Cardiac muscle cell (in vitro differentiated cells and primary cell): ENCODE measurements around the gene PSMA5. TPM values are rescaled to one million over a fixed set of nuclear protein-coding genes. Genes with fewer than 3 reads are reported as not detected.

Experiments used
- DNase-seq, 2 donors: peaks; one replicate each; pipeline versions ENCODE4 v3.0.0 to v3.0.0-alpha.2; 2010 to 2017; ENCODE audit warnings: low read depth in 1 of 2, low spot score in 1 of 2
- H3K27ac ChIP-seq: fragments of 200-600 bp; sonication (generic); 2 replicates; pipeline ENCODE4 v1.5.1; 2016
- H3K27me3 ChIP-seq: fragments of 200-600 bp; sonication (generic); 2 replicates; pipeline ENCODE4 v1.6.0; 2016; ENCODE audit warnings: control low read depth
- H3K36me3 ChIP-seq: fragments of 200-600 bp; sonication (generic); 2 replicates; pipeline ENCODE4 v1.5.1; 2016; ENCODE audit warnings: control low read depth
- H3K4me1 ChIP-seq: fragments of 200-600 bp; sonication (generic); 2 replicates; pipeline ENCODE4 v1.8.1; 2017; ENCODE audit warnings: low read depth, mild to moderate bottlenecking, mixed run types
- H3K4me3 ChIP-seq: fragments of 200-600 bp; sonication (generic); 2 replicates; pipeline ENCODE4 v1.5.1; 2016; ENCODE audit warnings: mild to moderate bottlenecking
- H3K9me3 ChIP-seq: fragments of 200-600 bp; sonication (generic); 2 replicates; pipeline ENCODE4 v1.5.1; 2017; ENCODE audit warnings: low read depth, mild to moderate bottlenecking, control low read depth
- polyA plus RNA-seq: library from polyadenylated mRNA; unstranded; fragments of >200 nt; fragmentation: Nextera tagmentation; extraction: Ambion mirVana; gene quantifications from 2 replicates; pipeline ENCODE4 v1.2.1, GENCODE V29; 2016
- total RNA-seq: library from RNA; depleted of rRNA; stranded (reverse); fragments of >200 nt; gene quantifications from 2 replicates; pipeline ENCODE4 v1.2.3, GENCODE V29; 2016
- TF ChIP-seq, protein P1 (sequence below): IDR thresholded peaks from 2 replicates; pipeline ENCODE4 v1.5.1; 2012; ENCODE audit warnings: low read depth, mild to moderate bottlenecking, low read length

PSMA5 gene
- total and polyA plus RNA-seq, 2 experiments from 2014 or later, result 24.8 to 103 TPM

DNA sequence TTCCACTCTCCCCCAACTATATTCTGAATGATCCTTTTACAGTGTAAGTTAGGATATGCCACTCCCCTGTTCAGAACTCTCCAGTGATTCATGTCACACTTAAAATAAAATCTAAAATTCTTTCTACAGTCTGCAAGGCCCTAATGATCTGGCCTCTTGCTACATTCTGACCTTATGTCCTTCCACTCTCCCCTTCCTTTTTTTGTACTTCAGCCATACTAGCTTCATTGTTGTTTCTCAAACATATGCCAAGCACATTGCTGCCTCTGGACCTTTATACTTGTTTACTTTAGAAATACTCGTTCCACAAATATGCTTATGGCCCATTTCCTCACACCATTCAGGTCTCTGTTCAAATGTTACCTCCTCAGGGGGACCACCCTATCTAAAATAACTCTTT is 14.8 kb upstream of the PSMA5 start:
- H3K4me1 ChIP-seq, result no peaks in the 10 kb centered on the region
- H3K36me3 ChIP-seq, result no peaks in the 10 kb centered on the region
- no peak for DNase-seq
- H3K27me3 ChIP-seq, result no peaks in the 10 kb centered on the region
- no peak overlapping the region for H3K27ac ChIP-seq
- H3K4me3 ChIP-seq, result no peak overlapping the region
- H3K9me3 ChIP-seq, result no peaks in the 10 kb centered on the region
- TF ChIP-seq, protein P1, sequence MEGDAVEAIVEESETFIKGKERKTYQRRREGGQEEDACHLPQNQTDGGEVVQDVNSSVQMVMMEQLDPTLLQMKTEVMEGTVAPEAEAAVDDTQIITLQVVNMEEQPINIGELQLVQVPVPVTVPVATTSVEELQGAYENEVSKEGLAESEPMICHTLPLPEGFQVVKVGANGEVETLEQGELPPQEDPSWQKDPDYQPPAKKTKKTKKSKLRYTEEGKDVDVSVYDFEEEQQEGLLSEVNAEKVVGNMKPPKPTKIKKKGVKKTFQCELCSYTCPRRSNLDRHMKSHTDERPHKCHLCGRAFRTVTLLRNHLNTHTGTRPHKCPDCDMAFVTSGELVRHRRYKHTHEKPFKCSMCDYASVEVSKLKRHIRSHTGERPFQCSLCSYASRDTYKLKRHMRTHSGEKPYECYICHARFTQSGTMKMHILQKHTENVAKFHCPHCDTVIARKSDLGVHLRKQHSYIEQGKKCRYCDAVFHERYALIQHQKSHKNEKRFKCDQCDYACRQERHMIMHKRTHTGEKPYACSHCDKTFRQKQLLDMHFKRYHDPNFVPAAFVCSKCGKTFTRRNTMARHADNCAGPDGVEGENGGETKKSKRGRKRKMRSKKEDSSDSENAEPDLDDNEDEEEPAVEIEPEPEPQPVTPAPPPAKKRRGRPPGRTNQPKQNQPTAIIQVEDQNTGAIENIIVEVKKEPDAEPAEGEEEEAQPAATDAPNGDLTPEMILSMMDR, result no peak

DNA sequence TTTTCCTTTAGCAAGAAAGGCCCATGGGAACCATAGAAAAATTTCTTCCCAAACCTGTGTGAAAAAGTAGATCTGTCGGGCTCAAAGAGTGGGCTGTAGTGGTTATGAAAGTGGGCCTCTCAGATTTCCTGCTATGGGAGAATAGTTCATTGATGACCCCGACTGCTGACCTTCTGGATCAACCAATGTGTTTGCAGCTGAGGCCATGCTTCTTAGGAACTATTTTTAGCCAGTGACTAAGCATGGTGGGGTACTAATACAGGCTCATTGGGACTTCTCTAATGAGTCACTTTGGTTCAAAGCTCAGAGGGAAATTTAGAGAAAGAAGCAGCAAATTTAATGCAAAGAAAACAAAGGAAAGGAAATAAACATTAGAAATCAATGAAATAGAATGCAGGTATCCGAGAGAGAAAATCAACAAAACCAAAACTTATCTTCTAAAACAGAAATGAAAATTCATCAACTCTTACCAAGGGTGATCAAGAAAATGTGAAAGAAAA is 12.6 kb upstream of the PSMA5 start:
- Histone ChIP-seq H3K4me1 (no peaks in the 10 kb centered on the region), H3K4me3 (no peak overlapping the region), H3K36me3 (no peaks in the 10 kb centered on the region), H3K9me3 (no peaks in the 10 kb centered on the region), H3K27ac (peak overlapping the region; percentile 16), H3K27me3 (no peaks in the 10 kb centered on the region)
- peak; percentile 14 to 73 for DNase-seq
- TF ChIP-seq, protein P1, result no peak

DNA sequence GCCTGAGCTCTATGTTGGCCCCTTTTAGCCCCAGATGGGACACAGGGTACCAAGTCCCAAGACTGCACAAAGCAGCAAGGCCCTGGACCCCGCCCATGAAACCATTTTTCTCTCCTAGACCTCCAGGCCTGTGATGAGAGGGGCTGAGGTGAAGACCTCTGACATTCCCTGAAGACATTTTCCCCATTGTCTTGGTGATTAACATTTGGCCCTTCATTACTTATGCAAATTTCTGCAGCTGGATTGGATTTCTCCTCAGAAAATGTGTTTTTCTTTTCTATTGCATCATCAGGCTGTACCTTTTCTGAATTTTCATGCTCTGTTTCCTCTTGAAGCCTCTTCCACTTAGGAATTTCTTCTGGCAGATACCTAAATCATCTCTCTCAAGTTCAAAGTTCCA is 8.2 kb upstream of the PSMA5 start:
- Histone ChIP-seq H3K36me3 (no peaks in the 10 kb centered on the region), H3K27me3 (no peaks in the 10 kb centered on the region), H3K9me3 (no peaks in the 10 kb centered on the region), H3K4me1 (no peaks in the 10 kb centered on the region), H3K4me3 (no peak overlapping the region), H3K27ac (no peak overlapping the region)
- TF ChIP-seq, protein P1, result no peak
- DNase-seq, result no peak

DNA sequence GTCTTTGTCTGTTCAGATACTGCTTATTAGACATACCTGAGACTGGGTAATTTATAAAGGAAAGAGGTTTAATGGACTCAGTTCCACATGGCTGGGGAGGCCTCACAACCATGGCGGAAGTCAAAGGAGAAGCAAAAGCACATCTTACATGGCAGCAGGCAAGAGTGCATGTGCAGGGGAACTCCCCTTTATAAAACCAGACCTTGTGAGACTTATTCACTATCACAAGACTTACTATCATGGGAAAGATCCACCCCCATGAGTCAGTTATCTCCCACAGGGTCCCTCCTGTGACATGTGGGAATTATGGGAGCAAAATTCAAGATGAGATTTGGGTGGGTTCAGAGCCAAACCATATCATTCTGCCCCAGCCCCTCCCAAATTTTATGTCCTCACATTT is 7.1 kb upstream of the PSMA5 start:
- Histone ChIP-seq H3K27me3 (no peaks in the 10 kb centered on the region), H3K9me3 (no peaks in the 10 kb centered on the region), H3K4me3 (no peak overlapping the region), H3K36me3 (no peaks in the 10 kb centered on the region), H3K27ac (no peak overlapping the region), H3K4me1 (no peaks in the 10 kb centered on the region)
- TF ChIP-seq, protein P1, result no peak
- DNase-seq, result no peak

DNA sequence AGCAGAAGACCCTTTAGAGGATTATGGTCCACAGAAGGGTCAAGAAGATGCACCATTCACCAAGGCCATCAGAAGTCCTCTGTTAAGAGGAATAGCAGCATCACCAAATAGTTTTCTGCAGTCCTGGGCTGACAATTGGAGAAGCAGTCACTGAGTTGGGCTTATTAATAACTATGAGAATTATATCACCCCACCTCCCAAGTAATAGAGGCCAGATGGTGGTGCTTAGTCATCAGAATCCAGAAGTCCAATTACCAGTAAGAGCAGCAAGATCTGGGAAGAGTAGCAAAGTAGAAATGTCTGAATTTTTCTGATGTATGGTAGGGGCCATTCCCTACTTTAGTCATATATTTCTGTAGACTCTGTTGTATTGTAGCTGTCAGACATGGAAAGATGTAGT is 6.1 kb upstream of the PSMA5 start:
- no peak for DNase-seq
- H3K36me3 ChIP-seq, result no peaks in the 10 kb centered on the region
- peaks cover 2% of the 10 kb centered on the region for H3K4me1 ChIP-seq
- H3K9me3 ChIP-seq, result no peaks in the 10 kb centered on the region
- TF ChIP-seq, protein P1, result no peak
- no peaks in the 10 kb centered on the region for H3K27me3 ChIP-seq
- H3K4me3 ChIP-seq, result no peak overlapping the region
- H3K27ac ChIP-seq, result no peak overlapping the region

DNA sequence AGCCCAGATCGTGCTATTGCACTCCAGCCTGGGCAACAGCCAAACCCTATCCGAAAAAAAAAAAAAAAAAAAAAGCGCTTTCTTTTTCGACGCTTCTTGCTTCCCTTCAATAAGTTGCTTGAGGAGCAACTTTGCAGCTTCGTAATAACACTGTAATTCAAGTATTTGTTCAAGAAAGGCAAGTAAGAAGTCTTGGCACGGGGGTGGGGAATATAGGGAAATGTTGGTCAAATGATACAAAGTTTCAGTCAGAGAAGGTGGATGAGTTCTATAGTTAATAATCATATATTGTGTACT is 871 bp upstream of the PSMA5 start:
- peak overlapping the region; percentile 89 for H3K4me3 ChIP-seq
- peak overlapping the region; percentile 81 for H3K27ac ChIP-seq
- DNase-seq, result peak; percentile 1 to 25
- H3K36me3 ChIP-seq, result no peaks in the 10 kb centered on the region
- no peaks in the 10 kb centered on the region for H3K9me3 ChIP-seq
- no peaks in the 10 kb centered on the region for H3K27me3 ChIP-seq
- H3K4me1 ChIP-seq, result peaks cover 12% of the 10 kb centered on the region
- TF ChIP-seq, protein P1, result no peak
